Measurements from ENCODE around the gene DPP6.

DNA sequence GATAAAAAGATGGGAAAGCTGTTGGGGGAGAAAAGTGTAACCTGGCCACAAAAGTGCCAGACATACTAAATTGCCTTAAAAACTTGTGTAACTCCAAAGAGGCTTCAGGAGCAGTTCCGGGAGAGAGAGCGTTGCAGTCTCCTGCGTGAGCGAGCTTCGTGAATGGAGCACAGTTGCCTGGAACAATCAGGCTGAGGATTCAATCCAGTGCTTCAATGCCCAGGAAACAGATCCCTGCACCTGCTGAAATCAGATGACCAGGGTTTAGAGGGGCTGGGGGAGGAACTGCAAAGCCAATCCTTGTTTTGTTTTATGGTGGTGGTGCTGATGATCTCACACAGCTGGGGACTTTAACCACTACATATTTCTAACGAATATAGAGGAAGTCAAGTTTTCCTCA, 398.3 kb downstream of the DPP6 start:
- TF ChIP-seq, protein P1, sequence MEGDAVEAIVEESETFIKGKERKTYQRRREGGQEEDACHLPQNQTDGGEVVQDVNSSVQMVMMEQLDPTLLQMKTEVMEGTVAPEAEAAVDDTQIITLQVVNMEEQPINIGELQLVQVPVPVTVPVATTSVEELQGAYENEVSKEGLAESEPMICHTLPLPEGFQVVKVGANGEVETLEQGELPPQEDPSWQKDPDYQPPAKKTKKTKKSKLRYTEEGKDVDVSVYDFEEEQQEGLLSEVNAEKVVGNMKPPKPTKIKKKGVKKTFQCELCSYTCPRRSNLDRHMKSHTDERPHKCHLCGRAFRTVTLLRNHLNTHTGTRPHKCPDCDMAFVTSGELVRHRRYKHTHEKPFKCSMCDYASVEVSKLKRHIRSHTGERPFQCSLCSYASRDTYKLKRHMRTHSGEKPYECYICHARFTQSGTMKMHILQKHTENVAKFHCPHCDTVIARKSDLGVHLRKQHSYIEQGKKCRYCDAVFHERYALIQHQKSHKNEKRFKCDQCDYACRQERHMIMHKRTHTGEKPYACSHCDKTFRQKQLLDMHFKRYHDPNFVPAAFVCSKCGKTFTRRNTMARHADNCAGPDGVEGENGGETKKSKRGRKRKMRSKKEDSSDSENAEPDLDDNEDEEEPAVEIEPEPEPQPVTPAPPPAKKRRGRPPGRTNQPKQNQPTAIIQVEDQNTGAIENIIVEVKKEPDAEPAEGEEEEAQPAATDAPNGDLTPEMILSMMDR (IDR thresholded peaks at IDR 0.05): no peak
- no peak for TF ChIP-seq POLR2A (IDR thresholded peaks at IDR 0.05)
- TF ChIP-seq POLR2AphosphoS5 (IDR thresholded peaks at IDR 0.05): no peak
